NCI-H1930 (cell line): ENCODE results near the gene CDPF1.

ENCODE experiments used
- DNase-seq, 2 experiments: peaks; one replicate each; lab custom pipeline; 2025; lab: John Stamatoyannopoulos, UW

The CDPF1 gene, protein sequence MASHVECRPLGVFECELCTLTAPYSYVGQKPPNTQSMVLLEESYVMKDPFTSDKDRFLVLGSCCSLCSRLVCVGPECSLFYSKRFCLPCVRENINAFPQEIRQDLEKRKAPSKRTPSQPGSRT

DNA sequence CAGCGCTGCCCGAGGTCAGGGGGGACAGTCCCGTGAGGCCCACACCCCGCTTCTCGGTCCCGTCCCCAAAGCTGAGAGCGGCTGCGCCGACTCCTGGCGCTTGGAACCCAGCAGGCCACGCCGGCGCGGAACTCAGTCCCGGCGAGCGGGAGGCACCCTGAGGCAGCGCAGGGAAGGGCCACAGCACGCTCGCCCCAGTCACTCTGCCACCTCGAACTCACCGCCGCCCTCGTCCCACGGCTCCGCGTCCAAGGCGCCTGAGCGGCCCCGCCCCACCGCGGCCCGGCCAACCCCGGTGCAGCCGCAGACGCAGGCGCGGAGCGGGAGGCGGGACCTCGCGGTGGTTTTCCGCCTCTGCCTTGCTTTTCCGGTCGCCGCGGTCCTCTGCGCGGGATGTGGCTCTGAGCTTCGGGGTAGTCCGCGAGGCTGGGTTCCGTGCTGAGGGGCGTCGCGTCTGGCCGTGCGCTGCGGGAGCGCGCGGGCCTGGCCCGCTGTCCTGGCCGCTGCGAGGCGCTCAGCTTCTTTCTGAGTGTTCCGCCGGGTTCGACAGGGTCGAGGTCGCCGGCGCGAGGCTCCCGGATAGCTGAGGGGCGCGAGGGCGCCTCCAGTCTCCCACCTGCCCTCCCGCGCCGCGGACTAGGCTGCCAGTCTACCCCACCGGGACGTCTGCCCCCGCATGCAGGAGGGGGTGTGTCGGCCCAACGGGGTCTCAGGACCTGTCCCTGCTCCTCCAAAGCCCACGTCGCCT lies at the start of gene CDPF1:
TSS of gene CDPF1 (minus strand) at position 259 of the 748 bp plus-strand sequence. CDS start 2,009 bp downstream, outside the sequence.
- peak; percentile 69 to 85 for DNase-seq

DNA sequence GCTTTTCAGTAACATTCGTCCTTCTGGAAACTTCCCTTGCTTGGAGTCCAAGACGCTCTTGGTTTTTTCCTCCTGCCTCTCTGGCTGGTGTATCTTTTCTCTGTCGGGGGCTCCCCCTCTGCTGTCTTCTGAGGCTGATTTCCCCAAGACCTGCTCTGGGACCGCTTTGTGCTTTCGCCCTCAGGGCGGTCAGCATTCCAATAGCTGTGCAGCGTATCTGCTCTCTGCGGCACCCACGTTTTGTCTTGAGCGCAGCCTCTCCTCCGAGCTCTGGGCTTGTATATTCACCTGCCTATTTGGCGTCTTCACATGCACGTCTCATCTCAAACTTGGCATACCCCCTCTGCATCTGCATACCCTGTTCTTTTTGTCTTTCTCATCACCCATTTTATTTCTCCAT lies 49.0 kb upstream of the CDPF1 start:
- no peak for DNase-seq

DNA sequence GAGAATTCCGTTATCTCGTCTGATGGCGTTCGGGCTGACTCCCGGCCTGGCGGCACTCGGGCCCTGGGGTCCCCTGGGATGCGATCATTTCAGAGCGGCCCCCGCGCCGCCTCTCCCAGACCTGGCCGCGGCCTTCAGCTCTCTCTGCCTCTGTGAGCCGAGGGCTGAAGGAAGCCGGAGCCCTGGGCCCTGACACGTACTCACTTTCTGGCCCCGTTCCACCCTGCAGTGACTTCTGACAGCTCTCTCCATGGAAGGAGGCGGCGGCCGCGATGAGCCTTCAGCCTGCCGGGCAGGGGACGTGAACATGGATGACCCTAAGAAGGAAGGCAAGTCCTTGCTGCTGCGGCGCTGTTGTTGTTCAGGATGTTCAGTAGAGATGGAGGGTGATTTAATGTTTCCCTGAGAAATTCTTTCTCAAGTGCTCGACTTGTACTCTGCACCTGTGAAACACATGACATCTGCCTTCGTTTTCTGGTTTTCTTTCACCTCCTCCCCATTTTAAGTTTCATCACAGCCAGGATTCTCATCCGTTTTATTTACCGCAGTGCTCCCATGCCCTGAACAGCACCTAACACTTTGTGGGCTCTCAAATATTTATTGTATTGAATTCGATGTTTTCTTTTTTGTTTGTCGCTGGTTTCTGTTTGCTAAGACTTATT lies 47.2 kb upstream of the CDPF1 start:
- no peak for DNase-seq

DNA sequence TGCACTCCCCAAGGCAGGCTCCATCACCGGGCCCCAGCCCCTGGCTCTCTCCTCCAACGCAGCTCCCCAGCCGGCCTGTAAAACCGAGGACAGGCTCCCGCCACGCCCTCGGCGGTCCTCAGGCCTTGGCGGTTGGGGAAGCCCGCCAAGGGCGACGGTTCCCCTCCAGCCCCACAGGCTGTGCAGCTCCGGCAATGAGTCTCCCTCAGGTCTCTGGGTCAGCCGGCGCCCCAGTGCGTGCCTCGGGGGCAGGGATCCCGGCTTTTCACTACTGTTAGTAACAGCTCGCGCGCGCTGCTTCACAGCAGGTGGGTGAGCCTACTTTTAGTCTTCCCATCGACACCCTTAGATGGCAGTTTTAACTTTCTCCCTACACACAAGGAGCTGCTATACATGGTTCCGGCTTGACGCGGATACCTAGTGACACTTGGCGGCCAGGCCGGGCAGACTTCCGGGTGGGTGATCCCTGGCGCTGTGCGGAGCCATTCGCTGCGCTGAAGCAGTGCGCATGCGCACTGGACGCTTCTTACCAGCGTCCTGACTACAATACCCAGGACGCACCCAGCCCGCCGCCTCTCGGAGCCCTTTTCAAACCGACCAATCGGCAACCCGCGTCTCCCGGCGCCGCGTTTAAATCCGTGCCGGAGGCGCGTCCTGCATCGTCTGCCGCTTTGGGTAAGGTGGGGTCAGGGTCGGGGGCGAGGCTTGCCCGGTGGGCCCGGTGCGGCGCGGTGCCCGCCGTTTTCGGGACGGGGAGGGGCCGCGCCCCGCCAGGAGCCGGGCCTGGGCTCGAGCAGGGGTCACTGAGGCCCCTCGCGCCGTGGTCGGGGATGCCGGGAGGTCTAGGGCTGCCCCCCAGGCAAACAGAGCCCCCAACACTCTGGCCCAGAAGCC lies 46.4 kb upstream of the CDPF1 start, which contains the start of gene GTSE1:
TSS of gene GTSE1 (plus strand) at position 614 of the 894 bp plus-strand sequence. CDS start 531 bp downstream, outside the sequence.
- DNase-seq: peak; percentile 95 to 96

DNA sequence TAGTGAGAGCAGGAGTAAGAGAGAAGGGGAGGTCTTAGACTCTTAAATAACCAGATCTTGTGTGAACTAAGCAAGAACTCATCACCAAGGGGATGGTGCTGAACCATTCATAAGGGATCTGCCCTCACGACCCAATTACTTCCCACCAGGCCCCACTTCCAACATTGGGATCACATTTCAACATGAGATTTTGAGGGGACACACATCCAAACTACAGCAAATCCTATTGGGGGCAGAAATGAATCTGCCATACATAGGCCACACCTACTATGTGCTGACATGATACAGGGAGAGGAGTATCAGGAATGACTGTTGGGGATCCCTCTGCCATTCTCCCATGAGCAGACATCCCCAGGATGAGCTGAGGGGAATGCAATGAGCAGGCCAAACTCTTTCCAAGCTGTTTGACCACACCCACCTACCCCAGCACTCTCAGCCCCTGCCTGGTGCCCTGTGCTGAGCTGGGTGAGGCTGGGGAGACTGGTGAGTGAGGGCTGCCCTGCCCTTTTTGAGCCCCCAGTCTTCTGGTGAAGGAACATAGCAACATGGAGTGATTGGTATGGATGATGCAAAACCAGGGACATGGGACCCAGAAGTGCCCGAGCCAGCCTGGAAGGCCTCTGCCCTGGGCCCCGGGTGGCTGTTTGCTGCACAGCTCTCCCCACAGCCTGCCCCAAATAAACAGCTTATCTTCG lies 45.3 kb upstream of the CDPF1 start:
- DNase-seq: no peak

DNA sequence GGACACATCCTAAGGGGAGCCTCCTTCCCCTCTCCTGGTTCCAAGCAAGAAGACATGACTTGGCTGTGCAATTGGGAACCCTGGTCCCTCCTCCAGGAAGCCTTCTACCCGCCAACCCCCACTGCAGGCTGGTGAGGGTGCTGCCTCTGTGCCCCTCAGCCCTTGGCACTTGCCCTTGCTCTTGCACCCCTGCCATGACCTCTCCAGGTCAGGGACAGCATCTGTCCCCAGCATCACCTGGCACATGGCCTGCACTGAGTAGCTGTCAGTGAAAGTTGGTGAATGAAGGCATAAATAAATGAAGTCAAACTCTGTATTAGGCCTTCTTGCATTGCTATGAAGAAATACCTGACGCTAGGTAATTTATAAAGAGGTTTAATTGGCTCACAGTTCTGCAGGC lies 44.7 kb upstream of the CDPF1 start:
- no peak for DNase-seq

DNA sequence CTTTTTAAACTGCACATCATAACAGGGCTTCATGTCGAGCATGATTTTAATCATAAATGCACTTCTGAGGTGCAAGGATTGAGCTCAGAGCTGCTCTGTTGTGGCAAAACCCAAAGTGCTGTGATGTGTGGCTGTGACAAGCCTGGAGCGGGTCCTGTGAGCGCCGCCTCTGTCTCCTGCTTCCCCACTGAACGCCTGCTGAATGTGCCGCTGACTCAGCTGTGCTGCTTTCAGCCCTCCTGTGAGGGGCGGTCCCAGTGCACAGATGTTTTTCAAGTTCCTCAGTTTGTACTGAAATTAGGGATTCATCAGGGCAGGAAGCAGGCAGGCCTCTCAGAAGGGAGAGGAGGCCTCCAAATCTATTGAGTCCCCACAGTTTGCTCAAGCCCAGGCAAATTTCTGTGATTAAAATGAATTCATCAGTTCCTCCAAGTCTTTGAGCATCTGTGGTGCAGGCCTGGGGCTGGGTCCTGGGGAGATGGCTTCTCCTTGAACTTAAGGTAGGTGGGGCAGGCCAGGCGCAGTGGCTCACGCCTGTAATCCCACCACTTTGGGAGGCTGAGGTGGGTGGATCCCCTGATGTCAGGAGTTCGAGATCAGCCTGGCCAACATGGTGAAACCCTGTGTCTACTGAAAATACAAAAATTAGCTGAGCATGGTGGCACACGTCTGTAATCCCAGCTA lies 43.6 kb upstream of the CDPF1 start:
- no peak for DNase-seq

DNA sequence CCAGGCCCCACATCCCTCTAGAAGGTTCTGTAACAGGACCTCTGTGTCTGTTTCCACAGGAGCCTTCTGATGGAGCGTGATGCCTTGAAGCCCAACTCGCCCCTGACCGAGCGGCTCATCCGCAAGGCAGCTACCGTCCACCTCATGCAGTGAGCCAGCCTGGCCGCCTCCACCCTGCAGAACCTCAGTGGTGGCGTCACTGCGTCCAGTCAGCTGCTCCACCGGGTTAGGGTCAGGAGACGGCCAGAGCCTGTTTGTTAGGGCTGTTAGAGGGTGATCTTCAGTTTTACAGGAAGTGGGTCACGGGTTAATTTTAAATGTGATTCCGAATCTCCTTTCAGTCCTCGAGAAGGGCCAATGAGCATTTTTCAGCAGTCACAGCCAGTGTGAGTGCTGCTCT lies 42.6 kb upstream of the CDPF1 start:
- no peak for DNase-seq

DNA sequence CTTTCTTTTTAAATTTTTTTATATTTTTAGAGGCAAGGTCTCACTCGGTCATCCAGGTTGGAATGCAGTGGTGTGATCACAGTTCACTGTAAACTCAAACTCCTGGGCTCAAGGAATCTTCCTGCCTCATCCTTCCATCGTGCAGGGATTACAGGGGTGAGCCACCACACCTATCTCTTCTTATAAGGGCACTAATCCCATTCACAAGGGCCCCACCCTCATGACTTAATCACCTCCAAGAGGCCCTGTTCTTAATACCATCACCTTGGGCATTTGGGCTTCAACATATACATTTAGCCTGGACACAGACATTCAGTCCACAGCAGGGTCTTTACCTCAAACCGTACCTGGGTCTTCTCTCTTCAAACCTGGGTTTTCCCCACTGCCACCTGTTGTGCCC lies 42.1 kb upstream of the CDPF1 start:
- no peak for DNase-seq

DNA sequence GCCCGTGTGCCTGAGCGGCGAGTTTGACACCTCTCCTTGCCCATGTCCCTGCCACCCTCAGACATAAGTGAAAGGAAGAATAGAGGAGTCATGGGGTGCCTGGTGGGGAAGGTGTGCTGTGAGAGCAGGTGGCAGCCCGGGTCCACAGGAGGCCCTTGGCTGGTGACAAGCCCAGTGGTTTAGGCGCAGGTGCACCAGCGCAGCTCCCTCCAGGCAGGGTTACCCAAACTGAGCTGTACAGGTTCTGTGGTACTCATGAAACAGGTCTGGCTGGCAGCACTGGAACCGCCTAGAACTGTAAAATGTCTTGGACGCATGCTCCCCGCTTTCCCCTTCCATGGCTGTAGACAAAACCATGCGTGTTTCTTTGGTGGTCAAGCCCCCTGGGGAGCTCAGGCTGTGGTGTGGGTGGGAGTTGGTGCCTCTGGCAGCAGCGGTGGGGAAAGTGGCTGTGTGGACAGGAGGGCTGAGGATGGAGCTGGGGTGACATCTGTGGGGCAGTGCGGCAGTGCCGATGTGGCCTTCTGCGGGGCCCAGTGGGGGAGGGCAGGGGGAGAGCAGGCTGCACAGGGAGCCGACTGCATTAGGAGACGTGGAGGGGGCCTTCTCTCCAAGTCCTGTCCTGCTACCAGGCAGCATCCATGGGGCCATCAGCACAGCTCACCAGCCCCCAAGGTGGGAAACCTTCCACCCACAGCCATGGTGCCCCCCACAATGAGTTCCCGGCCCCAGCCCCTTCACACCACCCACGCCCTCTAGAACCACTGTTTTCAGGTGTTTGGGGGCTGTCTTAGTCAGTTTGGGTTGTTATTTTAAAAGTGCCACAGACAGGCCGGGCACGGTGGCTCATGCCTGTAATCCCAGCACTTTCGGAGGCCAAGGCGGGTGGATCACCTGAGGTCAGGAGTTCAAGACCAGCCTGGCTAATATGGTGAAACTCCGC lies 41.0 kb upstream of the CDPF1 start:
- DNase-seq: no peak

DNA sequence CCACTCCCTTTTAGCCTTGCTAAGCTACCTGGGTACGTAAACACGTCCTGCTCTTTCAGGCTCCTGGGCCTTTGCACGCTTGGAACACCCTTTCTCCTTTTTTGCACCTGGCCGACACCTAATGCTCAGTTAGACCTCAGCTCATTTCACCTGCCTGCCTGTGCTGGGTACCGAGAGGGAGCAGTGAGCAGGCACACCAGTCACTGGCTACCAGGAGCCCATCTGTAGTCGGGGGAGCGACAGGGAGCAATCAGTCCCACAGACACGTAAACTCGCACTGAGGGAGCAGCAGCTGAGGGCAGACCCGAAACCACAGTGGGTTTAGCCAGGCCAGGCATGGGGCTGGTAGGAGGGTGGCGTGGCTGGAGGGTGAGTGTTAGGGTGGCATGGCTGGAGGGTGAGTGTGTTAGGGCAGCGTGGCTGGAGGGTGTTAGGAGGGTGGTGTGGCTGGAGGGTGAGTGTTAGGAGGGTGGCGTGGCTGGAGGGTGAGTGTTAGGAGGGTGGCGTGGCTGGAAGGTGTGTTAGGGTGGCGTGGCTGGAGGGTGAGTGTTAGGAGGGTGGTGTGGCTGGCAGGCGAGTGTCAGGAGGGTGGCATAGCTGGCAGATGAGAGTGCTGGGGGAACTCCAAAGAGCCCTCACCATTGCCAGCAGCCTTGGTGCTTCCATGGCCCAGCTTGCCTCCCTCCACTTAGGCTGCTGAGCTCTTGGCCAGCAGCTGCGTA lies 40.2 kb upstream of the CDPF1 start:
- no peak for DNase-seq

DNA sequence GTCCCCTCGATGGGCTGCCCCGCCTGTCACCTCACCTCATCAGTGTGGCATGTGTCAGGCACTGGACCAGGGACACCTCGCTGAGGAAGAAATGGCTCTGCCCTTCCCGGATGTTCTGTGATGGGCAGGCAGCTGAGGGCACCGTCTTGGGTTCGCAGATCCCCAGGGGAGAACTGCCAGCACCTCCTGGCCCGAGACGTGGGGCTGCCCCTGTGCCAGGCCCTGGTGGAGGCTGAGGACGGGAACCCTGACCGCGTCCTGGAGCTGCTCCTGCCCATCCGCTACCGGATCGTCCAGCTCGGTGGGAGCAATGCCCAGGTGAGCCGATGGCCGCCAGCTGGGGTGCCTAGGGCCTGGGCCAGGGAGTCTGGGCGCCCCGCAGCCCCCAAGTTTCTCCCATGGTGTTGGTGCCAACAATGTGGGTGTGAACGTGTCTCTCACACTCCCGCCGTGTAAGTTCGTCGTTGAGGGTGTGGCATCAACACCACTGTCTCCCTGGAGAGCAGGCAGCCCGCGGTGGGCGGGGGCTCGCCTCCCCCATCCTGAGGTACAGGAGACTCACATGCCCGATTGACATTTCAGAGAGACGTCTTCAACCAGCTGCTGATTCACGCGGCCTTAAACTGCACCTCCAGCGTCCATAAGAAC lies 39.3 kb upstream of the CDPF1 start:
- no peak for DNase-seq

DNA sequence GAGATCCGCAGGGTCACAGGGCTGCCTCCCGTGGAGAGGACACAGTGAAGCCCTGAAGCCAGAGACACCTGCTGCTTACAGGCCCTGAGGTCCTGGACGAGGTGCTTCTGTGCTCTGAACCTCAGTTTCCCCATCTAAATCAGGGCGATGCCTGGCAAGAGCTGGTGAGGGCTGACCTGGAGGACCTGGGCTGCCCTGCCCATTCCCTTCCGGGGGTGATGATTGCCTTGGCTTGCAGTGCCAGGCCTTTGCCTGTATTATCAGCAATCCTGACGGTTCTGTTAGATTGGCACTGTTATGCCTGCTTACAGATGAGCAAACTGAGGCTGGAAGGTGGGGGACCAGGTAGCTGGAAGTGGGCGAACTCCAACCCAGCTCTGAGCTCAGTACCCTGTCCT lies 38.8 kb upstream of the CDPF1 start:
- no peak for DNase-seq

DNA sequence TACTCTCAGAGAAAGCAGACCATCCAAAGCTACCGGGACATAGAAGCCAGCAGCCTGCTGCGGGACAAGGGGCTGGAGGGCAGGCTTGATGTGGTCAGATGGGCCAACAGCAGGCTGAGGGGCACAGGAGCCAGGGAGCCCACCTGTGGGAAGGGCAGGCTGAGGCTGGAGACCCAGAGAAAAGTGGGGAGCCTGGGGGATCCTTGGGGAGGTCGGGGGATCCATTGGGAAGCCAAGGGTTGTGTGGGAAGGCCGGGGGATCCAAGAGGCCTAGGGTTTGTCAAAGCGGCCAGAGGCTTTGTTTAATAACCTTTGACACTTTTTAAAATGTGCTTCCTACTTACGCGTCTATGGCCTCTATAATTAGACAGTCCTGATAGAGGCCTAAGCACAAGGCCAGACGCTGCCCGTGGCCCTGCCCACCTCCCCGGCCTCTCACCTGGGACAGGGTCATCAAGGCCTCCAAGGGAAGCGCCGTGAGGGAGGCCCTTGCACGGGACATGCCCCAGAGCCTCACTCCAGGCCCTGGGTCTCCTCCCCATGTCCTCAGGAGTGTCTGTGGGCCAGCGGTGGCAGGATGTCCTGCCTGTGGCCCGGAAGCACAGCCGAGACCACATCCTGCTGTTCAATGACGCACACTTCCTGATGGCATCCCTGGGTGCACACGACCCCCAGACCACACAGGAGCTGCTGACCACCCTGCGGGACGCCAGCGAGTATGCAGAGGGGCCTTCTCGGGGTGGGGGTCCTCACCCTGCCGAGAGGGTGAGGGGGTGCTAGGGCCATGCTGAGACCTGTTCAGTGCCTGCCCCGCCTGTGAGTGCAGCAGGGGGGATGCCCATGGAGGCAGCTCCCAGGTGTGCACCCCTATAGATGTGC lies 38.0 kb upstream of the CDPF1 start:
- no peak for DNase-seq

DNA sequence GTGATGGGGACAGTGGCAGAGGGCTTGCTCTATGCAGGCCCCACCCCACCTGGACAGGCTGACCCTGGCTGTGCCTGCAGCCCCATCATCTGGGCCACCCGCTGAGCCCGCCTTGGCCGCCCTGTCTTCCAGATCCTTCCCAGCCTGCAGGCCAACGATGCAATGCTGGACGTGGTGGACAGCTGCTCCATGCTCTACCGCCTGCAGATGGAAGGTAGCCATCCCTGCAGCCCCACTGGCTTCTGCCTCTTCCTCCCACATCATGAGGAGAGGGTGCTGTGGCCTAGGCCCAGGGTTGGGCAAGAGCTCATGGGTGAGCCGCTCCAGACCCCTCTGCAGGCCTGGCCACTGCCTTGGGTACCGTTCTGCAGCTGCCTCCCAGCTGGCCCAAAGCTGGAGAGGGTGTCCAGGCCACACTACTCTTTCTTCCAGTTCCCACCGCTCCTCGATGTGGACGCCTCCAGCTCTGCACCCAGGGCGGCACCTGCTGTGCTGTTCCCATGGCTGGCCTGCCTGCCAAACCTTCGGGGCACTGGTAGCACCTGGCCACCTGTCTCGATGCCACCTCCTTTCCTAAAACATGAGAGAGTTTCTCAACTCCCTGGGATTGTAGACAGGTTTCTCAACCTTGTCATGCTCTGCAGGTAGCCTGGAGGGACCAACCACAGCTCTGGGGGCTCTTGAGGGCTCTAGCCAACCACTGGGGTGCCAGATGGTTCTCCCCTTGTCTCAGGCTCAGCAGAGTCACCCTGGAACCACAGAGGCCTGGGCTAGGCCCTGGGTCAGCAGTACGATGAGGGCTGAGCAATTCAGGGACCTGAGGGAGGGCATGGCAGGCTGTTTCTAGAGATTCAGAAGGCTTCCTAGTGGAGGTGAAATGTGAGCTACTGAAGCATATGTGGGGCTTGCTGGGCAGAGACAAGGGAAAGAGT lies 37.1 kb upstream of the CDPF1 start:
- no peak for DNase-seq

DNA sequence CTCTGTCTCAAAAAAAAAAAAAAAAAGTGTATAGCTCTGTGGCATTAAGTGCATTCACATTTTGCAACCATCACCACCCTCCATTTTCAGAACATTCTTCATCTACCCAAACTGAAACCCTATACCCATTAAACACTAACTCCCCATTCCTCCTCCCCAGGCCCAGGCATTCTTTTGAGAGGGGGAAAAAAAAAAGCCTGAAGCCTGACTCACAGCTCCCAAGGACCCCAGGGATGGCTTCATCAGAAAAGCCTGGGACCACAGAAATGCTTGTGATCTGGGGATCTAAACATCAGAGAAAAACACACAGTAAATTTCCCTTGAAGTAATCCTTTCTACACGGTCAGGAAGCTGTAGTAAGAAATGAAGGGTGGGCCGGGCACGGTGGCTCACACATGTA lies 35.9 kb upstream of the CDPF1 start:
- no peak for DNase-seq
